Osteocyte (in vitro differentiated cells): ENCODE measurements around the gene DDX31. TPM values are rescaled to one million over a fixed set of nuclear protein-coding genes. Genes with fewer than 3 reads are reported as not detected.

Experiments
- DNase-seq: peaks from one replicate; pipeline ENCODE4 v3.0.0; 2021; ENCODE audit warnings: mixed read lengths; ENCODE audit not compliant: unreplicated experiment; ENCODE audit errors: extremely low spot score
- H3K27ac Mint-ChIP-seq: one replicate; pipeline ENCODE4 v1.8.0; 2021; ENCODE audit warnings: mild to moderate bottlenecking, mixed read lengths; ENCODE audit not compliant: unreplicated experiment
- H3K27me3 Mint-ChIP-seq: one replicate; pipeline ENCODE4 v1.8.0; 2021; ENCODE audit warnings: mixed read lengths; ENCODE audit not compliant: unreplicated experiment
- H3K36me3 Mint-ChIP-seq: one replicate; pipeline ENCODE4 v1.8.0; 2021; ENCODE audit warnings: mixed read lengths; ENCODE audit not compliant: unreplicated experiment
- H3K4me1 Mint-ChIP-seq: one replicate; pipeline ENCODE4 v1.8.0; 2021; ENCODE audit warnings: mixed read lengths; ENCODE audit not compliant: unreplicated experiment
- H3K4me3 Mint-ChIP-seq: one replicate; pipeline ENCODE4 v1.8.0; 2021; ENCODE audit warnings: mild to moderate bottlenecking, moderate library complexity, mixed read lengths; ENCODE audit not compliant: unreplicated experiment
- H3K9me3 Mint-ChIP-seq: one replicate; pipeline ENCODE4 v1.8.0; 2021; ENCODE audit warnings: mixed read lengths; ENCODE audit not compliant: unreplicated experiment
- CTCF ChIP-seq: fragments of 200-600 bp; sonication (generic); IDR thresholded peaks from 2 replicates; pipeline ENCODE4 v1.5.0; 2021; ENCODE audit warnings: antibody characterized with exemption, mild to moderate bottlenecking, moderate library complexity
- total RNA-seq: library from RNA; stranded (reverse); gene quantifications from 2 replicates; pipeline ENCODE4 v1.2.1, GENCODE V29; 2021

DDX31 gene
- total RNA-seq, 1 donor from 2014 or later: 14.6 TPM

GRCh38 chr9:132551556-132551955, 118.2 kb downstream of the DDX31 start:
- DNase-seq: no peak
- Mint-ChIP-seq H3K4me3 (no peak overlapping the region), H3K27me3 (peaks cover 15% of the 10 kb centered on the region), H3K27ac (no peak overlapping the region), H3K36me3 (no peaks in the 10 kb centered on the region), H3K9me3 (no peaks in the 10 kb centered on the region), H3K4me1 (peaks cover 14% of the 10 kb centered on the region)
- no peak for TF ChIP-seq CTCF

DNA sequence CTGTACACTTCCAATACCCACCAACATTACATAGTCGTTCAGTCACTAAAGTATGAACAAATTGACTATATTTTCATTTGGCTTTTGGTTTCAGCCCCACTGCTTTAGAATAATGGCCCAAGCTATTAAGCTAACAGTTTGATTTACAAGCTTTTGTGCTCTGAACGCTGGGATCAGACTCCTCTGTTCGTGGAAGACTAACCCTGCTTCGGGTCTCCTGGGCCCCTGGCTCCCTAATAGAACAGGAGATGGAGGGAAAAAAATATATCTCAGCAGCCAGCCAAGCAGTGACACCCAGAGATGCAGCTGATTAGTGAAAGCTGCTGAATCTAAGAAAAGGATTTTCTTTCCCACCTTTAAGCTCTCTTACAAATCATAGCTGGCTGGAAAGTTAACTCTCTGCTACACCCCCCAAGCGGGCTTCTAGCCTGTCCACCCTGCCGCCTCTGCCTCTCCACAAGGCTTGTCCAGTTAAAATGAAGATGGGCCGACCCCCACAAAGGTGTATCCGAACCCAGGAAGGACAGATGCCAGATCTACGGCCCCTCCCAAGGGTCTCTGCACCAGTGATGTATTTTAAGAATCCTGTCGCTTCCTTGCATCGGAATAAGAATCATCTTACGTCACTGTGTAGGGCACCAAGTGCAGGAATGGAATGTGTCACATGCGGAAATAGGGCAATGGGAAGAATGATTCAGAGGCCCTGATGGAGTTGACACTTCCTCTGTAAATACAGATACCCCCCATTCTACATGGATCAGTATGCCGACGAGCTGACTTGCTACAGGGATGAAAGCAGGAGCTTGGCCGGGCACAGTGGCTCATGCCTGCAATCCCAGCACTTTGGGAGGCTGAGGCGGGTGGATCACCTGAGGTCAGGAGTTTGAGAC, 120.8 kb downstream of the DDX31 start:
- no peak overlapping the region for H3K4me3 Mint-ChIP-seq
- H3K27ac Mint-ChIP-seq: peak overlapping the region; percentile 47
- no peaks in the 10 kb centered on the region for H3K36me3 Mint-ChIP-seq
- peaks cover 20% of the 10 kb centered on the region for H3K4me1 Mint-ChIP-seq
- no peaks in the 10 kb centered on the region for H3K9me3 Mint-ChIP-seq
- no peak for DNase-seq
- H3K27me3 Mint-ChIP-seq: no peaks in the 10 kb centered on the region
- TF ChIP-seq CTCF: no peak

- no peak for DNase-seq
- peaks cover 20% of the 10 kb centered on the region for H3K4me1 Mint-ChIP-seq
Measured at GRCh38 chr9:132547976-132548730, 121.6 kb downstream of the DDX31 start.

DNA sequence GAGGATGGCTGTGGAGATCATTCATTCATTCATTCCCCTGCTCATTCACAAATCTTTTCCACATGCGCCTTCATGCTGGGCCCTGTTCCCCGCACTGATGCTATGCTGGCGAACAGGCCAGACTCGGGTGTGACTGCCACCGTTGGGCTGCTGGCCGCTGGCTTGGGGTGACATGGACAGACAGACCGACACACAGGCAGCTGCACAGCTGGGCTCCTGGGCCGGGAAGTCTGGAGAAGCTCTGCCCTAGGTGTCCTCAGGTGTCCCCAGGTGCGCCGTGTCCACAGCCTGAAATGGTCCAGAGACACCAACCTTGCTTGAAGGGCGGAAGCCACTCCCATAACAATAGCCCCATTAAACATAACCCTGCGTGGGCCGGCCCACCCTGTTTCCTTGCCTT, 122.3 kb downstream of the DDX31 start:
- H3K9me3 Mint-ChIP-seq: no peaks in the 10 kb centered on the region
- H3K27me3 Mint-ChIP-seq: no peaks in the 10 kb centered on the region

More at GRCh38 chr9:132547976-132548730, 121.6 kb downstream of the DDX31 start:
- Mint-ChIP-seq H3K27ac (no peak overlapping the region), H3K9me3 (no peaks in the 10 kb centered on the region), H3K36me3 (no peaks in the 10 kb centered on the region), H3K27me3 (no peaks in the 10 kb centered on the region), H3K4me3 (no peak overlapping the region)
- no peak for TF ChIP-seq CTCF

More for the DNA sequence above, 122.3 kb downstream of the DDX31 start:
- Mint-ChIP-seq H3K36me3 (no peaks in the 10 kb centered on the region), H3K4me1 (peaks cover 20% of the 10 kb centered on the region), H3K4me3 (no peak overlapping the region), H3K27ac (no peak overlapping the region)
- DNase-seq: no peak
- TF ChIP-seq CTCF: no peak
